Stimulated activated CD4-positive, alpha-beta T cell treated with anti-CD3 and anti-CD28 coated beads, Interleukin-4, amount 100 ng/mL, for 1 hour (primary cell): ENCODE data around the gene DGUOK.
A peak's percentile ranks its signal among the peaks of the same experiment; 100 is the strongest.
"Not testable (repeated sequence)": the region's sequence is repeated elsewhere in the genome, so short reads cannot be mapped to it uniquely, and the experiment has no call there.

Source experiments
- DNase-seq: peaks from one replicate; pipeline ENCODE4 v3.0.0-alpha.2; 2020

The DGUOK gene

DNA sequence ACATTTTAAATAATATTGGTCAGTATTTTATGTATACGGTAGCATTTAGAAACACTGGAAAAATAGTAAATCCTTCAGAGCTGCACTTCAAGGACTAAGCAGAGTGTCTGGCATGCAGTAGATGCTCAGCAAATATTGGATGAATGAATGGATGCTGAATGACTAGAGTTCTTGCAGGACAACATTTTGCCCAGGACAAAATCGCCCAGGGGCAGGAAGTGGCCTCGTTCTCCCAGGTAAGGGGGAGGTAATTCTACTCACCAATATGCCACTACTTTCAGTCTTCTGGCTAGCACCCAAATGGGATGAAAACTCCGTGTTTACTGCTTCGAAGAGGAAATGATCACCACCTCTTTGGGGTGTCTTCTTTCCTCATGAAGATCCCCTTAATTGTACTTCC lies 4.0 kb upstream of the DGUOK start:
- no peak for DNase-seq

DNA sequence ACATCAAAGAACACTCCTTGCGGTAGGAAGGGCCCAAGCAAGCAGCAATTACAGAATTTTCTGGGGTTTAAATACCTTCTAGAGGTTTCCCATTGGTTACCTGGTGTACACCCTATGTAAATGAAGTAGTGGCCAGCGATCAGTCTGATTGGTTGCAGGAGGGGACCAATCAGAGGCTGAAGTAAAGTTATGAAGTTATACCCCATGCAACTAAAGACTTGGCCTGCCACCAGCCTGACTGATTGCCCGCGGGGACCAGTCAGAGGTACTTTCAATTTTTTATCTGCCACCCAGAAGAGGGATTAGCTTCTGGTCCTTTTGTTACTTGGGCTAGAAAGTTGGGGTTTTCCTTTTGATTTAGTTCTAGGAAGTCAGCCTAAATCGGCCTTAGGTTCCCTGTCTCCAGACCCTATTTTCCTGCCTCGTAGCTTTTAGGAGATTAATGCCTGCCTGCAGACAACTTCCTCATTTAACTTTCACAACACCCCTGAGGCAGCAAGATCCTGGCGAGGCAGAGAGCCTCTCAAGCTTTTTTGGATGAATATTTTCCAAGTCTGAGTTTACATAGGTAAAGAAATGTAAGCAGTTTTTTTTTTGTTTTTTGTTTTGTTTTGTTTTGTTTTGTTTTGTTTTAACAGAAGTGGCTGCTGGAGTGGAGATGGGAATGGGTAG lies 1.5 kb upstream of the DGUOK start:
- no peak for DNase-seq

DNA sequence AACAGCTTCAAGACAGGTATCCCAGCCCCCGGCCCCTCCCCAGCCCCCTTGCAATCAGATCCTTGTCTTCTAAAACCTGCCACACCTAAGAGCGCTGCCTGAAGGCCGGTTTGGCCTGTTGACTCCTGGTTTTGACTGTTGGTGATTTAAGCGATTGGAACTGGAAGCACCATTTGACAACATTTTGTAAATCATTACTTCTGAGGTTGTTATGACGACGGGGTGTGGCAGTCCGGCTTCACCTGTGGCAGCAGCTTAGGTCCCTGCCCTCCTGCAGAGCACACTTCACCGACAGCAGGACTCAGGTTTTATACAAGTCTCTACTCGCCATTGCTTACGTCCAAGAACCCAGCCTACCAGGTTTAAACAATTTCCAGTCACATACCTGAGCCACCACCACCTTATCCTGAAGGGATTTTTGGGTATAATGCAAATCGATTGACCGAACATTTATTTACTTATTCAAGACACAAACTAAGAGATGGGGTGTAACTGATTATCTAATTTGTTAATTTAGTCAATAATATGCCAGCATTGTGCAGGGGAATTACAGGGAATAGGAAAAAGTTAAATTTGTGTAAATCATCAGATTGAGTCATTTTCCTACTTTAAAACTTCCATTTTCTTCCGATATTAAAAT lies 707 bp upstream of the DGUOK start:
- no peak for DNase-seq

DNA sequence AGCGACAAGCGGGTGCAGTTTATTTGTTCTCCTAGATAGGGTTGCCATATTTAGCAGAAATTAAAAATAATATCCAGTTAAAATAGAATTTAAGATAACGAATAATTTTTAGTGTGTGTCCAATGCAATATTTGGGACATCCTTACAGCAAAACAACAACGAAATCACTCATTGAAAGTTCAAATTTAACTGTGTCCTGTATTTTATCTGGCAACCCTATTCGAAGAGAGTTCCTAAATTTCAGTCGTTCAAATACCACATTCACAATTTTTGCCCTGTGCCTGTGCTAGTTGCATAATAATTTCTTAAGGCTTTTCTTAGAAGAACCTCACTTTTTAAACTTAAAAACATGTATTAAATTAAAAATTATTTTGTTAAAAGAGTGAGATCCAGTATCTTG lies 664 bp downstream of the DGUOK start:
- DNase-seq: no peak

DNA sequence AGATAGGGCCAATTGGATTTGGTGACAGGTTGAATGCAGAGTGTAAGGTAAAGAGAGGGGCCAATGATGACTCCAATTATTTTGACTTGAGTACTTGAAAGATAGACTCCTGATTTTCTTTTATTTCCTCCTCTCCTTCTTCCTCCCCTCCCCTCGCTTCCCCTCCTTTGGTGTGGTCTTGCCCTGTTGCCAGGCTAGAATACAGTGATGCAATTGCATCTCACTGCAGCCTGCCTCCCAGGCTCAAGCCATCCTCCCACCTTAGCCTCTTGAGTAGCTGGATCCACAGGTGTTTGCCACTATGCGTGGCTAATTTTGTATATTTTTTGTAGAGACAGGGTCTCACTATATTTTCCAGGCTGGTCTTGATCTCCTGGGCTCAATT lies 2.3 kb downstream of the DGUOK start:
- DNase-seq: no peak

DNA sequence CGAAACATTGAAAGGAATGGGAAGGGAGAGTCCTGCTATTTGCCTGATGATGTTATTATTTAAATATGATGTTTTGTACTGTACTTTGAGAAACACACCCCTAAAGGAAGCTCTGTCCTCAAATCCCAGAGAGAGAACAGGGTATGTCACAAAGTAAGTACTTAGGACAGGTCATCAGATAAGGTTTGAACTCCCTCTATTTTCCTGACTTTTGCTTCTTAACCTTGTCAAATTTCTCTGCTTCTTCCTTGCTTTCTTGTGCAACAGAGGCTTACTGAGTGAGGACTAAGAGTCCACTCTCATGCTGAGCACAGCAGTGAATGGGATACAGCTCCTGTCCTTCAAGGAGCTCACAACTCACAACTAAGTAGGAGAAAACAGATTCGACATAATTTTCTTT lies 3.7 kb downstream of the DGUOK start:
- no peak for DNase-seq

DNA sequence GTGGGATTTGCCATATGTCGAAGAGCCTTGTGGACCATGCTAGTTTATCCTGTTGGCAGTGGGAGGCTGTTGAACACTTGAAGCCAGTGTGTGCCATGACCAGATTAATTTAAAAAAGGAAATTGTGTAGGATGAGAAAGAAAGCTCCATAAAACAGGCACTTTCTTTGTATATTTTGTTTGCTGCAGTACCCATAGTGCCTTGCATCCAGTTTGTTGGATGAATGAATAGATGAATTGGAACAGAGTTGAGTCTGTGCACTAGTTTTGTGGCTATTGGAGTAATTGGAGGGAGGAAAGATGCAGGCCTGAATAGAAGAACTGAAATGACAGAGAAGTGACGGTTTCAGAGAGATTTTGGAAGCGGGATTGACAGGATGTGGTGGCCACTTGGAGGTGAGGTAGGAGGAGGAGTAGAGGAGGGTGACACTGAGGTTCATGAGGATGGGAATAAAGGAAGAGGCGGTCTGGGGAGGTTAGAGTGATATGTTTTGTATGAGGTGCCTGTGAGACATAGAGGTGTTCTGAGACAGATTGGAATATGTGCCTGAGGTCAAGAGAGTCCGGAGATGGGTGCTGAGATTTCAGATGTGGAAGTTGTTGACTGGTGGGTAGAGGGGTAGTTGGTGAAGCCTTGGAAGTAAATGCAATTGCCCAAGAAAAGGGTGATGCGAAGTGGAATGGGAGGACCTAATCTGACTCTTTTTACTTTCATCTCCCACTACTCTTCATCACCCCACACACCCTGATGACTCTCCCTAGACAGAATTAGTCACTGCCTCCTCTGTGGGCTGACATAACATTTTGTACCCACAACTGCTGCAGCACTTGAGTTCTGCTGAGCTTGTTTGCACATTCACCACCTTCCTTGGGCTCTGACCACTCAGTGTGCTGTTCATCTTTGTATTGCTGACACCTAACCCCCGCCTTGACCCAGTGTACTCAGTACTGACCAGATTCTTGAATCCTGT lies 5.1 kb downstream of the DGUOK start:
- DNase-seq: peak; percentile 25

DNA sequence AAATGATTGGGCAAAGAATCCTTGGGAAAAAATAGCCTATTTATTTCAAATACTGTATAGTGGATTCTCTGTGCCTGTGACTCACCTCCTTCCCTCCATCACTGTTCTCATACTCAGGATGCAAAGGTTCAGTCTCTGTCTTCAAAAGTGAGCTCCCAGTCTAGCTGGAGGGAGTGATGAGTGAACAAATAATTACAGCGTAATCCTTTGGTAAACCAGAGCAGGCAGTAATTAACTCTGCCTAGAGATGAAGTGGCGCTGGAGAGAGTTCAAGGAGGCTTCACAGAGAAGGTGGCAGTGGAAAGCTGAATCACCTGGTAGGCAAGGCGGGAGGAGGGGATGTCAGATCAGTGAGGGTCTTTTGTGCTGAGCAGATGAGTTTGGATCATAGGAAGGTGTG lies 6.5 kb downstream of the DGUOK start:
- DNase-seq: no peak

DNA sequence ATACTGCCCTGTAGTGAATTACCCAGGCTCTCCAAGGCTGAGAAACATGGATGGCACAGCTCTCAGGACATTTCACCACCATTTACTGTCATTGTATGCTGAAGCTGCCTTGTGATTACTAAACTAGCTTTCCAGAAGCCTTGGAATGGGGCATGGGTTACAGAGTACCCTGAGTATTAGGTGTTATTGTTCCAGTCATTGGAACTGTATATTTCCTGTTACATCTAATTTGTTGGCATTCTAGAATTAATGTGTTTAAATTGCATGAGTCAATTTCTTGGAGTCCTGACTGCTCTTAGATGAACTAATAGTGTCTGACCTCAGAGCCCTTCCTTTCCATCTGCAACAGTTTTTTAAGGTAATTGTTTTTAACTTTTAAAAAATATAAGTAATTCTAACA lies 9.0 kb downstream of the DGUOK start:
- no peak for DNase-seq

DNA sequence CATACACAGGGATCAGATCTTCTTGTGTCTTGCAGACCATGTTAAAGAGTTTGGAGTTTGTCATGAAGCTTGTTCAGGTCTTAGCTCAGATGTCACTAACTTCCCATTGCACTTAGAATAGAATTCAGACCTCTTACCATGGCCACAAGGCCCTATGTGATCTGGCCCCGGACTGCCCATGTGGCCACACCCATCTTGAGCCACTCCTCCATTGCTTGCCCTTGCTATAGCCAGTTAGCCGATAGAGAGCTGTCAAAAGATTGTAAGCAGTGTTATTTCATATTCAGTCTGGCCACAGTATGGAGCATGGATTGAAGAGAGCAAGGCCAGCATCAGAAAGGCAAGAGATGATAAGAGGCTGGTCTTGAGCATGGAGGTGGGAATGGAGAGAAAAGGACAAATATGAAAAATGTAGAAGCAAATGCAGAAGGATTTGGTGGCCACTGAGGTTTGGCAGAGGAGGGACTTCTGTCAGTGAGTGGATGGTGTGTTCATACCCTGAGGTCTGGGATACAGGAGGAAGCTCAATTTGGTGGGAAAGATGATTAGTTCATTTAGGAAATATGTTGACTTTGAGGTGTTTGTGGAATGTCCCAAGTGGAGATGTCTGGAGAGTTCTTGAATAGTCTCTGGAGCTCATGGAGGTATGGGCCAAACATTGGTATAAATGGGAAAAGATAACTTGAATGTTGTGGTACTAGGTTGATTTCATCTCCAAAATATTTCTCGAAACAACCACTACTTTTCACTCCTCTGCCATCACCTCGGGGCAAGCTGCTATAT lies 10.6 kb downstream of the DGUOK start:
- no peak for DNase-seq

DNA sequence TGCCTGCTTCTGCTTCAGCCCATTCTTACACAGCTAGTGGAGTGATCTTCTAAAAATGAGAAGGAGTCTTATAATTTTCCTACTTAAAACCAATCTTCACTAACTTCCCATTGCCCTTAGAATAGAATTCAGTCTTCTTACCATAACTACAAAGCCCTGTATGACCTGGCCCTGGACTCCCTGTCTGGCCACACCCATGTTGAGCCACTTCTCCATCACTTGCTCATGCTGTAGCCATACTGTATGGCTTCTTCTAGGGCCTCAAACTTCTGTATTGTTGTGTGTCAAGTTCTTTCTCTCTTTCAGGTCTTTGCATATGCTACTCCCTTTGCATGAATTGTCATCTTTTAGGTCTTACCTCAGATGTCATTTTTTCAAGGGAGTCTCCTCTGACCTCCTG lies 11.2 kb downstream of the DGUOK start:
- no peak for DNase-seq

DNA sequence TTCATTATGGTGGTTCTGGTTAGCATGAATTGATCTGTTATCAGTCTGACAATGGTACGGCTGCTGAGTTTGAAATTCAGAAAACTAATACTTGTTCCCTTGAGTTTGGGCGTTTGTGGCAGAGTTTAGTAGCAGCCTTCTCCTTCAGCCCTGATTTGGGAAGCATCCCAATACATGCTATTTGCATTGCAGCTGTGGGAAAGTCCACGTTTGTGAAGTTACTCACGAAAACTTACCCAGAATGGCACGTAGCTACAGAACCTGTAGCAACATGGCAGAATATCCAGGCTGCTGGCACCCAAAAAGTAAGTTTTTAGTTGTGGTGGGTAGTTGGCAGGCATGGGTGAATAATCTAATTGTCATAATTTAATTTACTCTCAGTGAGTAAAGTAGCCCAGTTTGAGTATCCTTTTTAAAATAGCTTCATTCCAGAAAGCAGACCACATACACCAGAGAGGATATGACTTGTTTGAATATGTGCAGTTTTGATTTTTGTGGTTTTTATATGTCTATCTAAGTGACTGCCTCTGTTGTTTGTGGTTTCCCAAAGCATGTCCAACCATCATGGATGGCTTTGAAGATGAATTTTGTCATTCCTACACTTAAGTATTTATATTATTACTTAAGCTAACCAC lies 12.2 kb downstream of the DGUOK start:
- no peak for DNase-seq

DNA sequence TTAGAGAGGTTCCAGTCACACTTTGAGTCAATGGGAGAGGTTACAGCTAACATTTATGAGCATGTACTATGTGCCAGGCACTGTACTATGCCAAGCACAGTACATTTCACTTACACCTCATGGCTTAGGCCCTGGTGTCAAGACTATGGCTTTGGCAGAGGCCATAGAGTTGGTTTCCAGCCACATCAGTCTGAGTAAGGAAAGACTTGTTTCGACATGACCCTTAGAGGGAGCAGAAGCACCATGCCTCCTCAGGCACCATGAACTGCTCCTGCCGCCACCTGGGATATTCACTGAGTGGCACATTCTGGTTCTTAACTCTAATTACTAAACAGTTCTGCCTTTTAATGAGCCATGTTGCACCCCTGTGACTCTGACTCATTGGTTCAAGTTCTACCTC lies 12.7 kb downstream of the DGUOK start:
- peak; percentile 20 for DNase-seq

DNA sequence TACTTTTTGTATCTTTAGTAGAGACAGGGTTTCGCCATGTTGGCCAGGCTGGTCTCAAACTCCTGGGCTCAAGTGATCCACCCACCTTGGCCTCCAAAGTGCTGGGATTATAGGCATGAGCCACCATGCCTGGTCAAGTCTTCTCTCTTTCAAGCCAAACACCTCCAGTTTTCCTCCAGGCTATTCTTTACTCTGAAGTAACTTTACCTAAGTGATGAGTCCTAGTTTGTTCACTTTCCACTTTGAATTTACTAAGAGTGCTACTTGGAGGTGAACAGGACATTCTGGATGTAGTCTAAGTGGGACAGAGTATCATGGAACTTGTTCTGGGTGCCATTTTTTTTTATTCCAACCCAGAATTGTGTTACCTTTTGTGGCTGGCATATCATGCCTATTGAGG lies 13.4 kb downstream of the DGUOK start:
- not testable (repeated sequence) for DNase-seq

DNA sequence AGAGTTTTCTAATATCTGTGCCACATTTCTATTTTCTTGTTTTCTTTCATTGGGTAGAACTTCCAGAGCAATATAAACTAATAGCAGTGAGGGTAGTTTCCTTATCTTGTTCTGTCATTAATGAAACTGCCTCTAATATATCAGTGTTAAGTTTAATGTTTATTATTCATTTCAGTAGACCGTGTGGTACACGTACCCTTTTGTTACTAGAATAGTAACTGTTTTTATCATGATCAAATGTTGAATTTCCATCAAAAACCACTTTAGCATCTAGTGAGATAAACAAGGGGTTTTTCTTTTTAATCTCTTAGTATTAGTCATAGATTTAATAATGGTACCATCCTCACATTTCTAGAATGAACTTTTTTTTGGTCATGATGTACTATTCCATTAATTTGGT lies 16.0 kb downstream of the DGUOK start:
- no peak for DNase-seq

DNA sequence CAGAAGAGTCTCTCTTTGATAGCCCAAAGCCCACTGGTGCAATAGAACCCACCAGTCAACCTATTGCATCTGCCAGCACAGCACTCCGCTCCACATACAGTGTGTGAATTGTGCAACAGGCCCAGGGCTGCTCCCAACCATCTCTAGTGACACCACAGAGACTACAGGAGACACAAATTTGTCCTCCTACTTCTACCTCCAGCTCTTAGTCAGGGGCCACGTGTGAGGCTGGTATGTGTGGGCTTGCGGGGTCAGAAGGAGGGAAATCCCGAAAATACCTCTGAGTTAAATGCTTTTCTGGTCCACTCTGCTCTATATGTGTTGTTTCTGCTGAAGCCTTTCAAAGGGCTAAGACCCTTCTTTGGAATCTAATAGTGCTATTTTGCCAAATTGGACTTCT lies 18.0 kb downstream of the DGUOK start:
- peak; percentile 11 for DNase-seq

DNA sequence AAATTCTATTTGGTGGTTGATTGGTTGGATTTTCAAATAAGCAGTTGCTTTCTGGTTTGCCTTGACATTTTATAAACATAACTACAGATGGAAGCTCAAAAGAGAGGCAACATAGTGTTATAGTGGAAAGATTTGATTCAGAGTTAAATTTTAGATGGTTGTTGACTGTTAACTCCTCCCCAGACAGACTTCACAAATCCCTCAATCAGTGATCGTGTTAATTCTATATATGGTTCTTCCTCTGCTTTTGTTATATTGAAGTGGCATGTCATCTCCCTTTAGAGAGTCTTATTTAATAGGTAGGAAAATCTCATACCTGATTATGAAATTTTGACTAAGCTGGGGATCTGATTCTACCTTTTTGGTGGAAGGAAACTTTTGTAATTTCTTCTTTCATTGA lies 19.5 kb downstream of the DGUOK start:
- DNase-seq: no peak

DNA sequence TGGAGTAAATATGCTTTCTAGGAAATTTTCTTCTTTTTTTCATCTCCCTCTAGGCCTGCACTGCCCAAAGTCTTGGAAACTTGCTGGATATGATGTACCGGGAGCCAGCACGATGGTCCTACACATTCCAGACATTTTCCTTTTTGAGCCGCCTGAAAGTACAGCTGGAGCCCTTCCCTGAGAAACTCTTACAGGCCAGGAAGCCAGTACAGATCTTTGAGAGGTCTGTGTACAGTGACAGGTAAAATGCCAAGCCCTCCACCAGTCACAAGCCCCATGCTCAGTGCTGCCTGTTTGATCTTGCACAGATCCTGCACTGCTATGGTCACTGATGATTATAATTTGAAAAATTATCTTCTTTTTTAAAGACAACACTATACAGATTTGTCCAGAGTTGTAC lies 20.0 kb downstream of the DGUOK start:
- no peak for DNase-seq

DNA sequence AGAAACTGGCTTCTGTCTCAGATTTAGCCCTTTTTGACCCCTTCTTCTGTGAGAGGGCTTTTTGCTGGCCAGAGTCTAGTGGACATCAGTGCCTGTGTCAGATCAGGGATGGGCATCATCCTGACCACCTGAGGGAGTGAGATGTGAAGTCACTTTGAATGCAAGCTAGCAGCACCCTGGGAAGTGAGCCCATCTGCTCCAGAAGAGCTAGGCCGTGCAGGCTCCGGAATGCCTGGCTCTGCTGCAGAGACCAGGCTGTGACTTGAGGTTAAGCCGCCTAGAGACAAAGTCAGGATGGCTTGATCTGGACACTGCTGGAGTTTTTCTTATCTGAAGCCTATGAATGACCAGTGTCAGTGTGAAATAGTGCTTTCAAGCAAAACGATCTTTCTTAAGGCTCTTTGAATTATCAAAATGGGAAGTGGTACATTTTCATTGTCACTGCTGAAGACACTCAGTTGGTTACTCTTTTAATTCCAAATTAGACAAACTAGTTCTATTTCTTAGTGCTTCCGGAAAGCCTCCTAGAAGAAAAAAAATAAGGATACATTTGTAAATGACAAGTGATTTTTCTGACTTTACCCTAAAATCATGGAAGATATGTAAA lies 20.8 kb downstream of the DGUOK start:
- DNase-seq: no peak

DNA sequence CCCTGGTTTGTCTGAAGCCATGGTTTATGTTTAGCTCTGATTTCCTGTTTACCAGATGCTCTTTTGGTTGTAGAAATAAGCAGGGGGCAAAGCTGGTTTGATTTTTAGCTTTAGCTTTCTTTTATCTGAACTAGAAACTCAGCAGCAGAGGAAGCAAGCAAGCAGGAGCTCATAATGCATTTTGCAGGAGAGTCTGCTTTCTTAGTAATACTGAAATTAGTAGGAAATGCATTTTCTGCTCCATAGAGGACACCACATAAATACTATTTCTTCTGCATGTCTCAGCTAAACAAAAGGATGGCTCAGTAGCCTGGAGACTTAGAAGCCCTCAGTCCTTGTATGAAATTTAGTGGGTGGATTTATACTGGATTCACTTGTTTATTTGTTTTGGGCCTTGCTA lies 23.1 kb downstream of the DGUOK start:
- no peak for DNase-seq

DNA sequence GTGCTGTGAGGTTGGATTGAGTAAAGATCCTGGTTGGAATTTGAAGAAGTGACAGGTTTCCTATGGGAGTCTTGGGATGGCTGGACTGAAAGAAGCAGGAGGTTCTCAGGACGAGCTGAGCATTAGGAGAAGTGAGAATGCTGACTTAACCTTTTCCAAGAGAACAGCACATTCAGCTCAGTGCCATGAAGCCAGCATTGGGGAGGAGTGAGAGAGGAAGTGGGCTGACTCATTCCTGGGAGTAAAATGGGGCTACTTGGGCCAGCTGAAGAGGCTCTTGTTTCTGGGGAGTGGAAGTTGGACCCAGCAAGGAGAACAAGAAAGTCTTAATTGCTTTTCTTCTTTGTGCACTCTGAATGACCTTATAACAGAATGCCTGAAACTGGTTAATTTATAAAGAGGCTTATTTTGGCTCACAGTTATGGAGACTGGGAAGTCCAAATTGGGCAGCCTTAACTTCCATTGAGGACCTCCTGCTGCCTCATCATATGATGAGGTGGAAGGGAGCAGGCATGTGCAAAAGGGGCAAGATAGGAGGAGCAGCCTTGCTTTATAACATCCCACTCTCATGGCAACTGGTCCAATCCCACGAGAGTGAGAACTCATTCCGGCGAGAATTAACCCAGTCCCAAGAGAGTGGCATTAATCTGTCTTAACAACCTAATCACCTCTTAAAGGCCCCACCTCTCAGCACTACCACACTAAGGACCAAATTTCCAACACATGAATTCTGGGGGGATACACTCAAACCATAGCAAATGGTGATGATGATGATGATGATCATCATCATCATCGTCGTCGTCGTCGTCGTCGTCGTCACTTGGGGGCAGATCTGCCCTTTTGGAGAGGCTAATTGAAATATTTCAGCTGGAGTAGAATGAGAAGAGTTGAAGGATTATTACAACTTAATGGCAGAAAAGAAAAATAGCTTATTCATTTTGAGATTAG lies 26.1 kb downstream of the DGUOK start:
- no peak for DNase-seq
